OCI-LY7 (cell line): Measurements from ENCODE around the gene RAD51B. TPM values are rescaled to one million over a fixed set of nuclear protein-coding genes. Genes with fewer than 3 reads are reported as not detected.

Source experiments
- BruUV-seq: library from RNA; stranded (reverse); fragments of 400-500 nt; replicated peaks from 2 replicates; lab custom pipeline; 2021; lab: Mats Ljungman, UMichigan
- CTCF ChIA-PET: fragments of 300-600 bp; sonication (Branson Sonifier 250); formaldehyde crosslinking; loops from one replicate; lab custom pipeline; 2022; ENCODE audit warnings: antibody characterized with exemption; ENCODE audit not compliant: unreplicated experiment; lab: Charles Lee
- POLR2A ChIA-PET: fragments of 300-600 bp; sonication (Branson Sonifier 250); formaldehyde crosslinking; loops from one replicate; lab custom pipeline; 2022; ENCODE audit warnings: antibody characterized with exemption; lab: Charles Lee
- DNase-seq: peaks from one replicate; pipeline ENCODE4 v3.0.0-alpha.2; 2015; ENCODE audit warnings: low spot score
- H2AFZ ChIP-seq: fragments of 200-600 bp; sonication (generic), shearing (Covaris generic); 2 replicates; pipeline ENCODE4 v1.6.1; 2014; ENCODE audit warnings: mild to moderate bottlenecking, antibody characterized with exemption, low read length, moderate library complexity
- H3K27ac ChIP-seq: fragments of 200-600 bp; sonication (generic); 2 replicates; pipeline ENCODE4 v1.5.1; 2014; ENCODE audit warnings: mixed run types, low read depth, mild to moderate bottlenecking, moderate library complexity, low read length, inconsistent platforms; ENCODE audit not compliant: poor library complexity, severe bottlenecking
- H3K36me3 ChIP-seq: fragments of 200-600 bp; sonication (generic); 2 replicates; pipeline ENCODE4 v1.6.1; 2014; ENCODE audit warnings: mild to moderate bottlenecking, antibody characterized with exemption, low read length, moderate library complexity, mixed read lengths; ENCODE audit not compliant: insufficient read depth
- H3K4me1 ChIP-seq: fragments of 200-600 bp; sonication (generic); 2 replicates; pipeline ENCODE4 v1.5.1; 2014; ENCODE audit warnings: mild to moderate bottlenecking, low read length; ENCODE audit not compliant: insufficient read depth, poor library complexity, severe bottlenecking
- H3K4me2 ChIP-seq: fragments of 200-600 bp; sonication (generic); 2 replicates; pipeline ENCODE4 v1.6.1; 2014; ENCODE audit warnings: mild to moderate bottlenecking, low read length
- H3K4me3 ChIP-seq: fragments of 200-600 bp; sonication (generic); 2 replicates; pipeline ENCODE4 v1.5.1; 2014; ENCODE audit warnings: mild to moderate bottlenecking, low read depth, low read length; ENCODE audit not compliant: poor library complexity, severe bottlenecking
- H3K79me2 ChIP-seq: fragments of 200-600 bp; sonication (generic); 2 replicates; pipeline ENCODE4 v1.6.1; 2016; ENCODE audit warnings: low read depth, mild to moderate bottlenecking, low read length, moderate library complexity, mixed read lengths; ENCODE audit not compliant: insufficient read depth
- H3K9me2 ChIP-seq: fragments of 200-600 bp; sonication (generic); 2 replicates; pipeline ENCODE4 v1.6.1; 2016; ENCODE audit warnings: mild to moderate bottlenecking, low read length, mixed read lengths; ENCODE audit not compliant: insufficient read depth
- H3K9me3 ChIP-seq: fragments of 200-600 bp; sonication (generic); 2 replicates; pipeline ENCODE4 v1.6.1; 2014; ENCODE audit warnings: mild to moderate bottlenecking, mixed run types, low read length, mixed read lengths
- H4K20me1 ChIP-seq: fragments of 200-600 bp; sonication (generic); 2 replicates; pipeline ENCODE4 v1.6.1; 2014; ENCODE audit warnings: mild to moderate bottlenecking, antibody characterized with exemption, low read length, moderate library complexity, mixed read lengths; ENCODE audit not compliant: insufficient read depth
- EZH2phosphoT487 ChIP-seq: fragments of 200-600 bp; sonication (generic); IDR thresholded peaks from 2 replicates; pipeline ENCODE4 v1.6.1; 2018; ENCODE audit warnings: low read depth, borderline replicate concordance, mild to moderate bottlenecking, mixed run types, antibody characterized with exemption, low read length, moderate library complexity, mixed read lengths
- intact Hi-C: fragments of 100-400 bp; cut with micrococcal nuclease; formaldehyde crosslinking; loops from one replicate; pipeline ENCODE4 v1.10.0; 2022; ENCODE audit not compliant: unreplicated experiment
- total RNA-seq, 2 experiments: library from RNA; depleted of rRNA in 1 of 2; stranded (reverse); fragments of >200 nt in 1 of 2; shearing (Covaris generic) in 1 of 2; gene quantifications; 2 replicates each; pipeline ENCODE4 v1.2.3, GENCODE V29; 2014 to 2022
- TF ChIP-seq, protein P1 (sequence below): fragments of 200-600 bp; sonication (generic); conservative IDR thresholded peaks from 2 replicates; pipeline ENCODE4 v1.5.1; 2014; ENCODE audit warnings: mild to moderate bottlenecking, antibody characterized with exemption, low read length, moderate library complexity, mixed read lengths

The RAD51B gene
- total RNA-seq, 2 experiments from 2014 or later: 41.4 to 89.9 TPM

DNA sequence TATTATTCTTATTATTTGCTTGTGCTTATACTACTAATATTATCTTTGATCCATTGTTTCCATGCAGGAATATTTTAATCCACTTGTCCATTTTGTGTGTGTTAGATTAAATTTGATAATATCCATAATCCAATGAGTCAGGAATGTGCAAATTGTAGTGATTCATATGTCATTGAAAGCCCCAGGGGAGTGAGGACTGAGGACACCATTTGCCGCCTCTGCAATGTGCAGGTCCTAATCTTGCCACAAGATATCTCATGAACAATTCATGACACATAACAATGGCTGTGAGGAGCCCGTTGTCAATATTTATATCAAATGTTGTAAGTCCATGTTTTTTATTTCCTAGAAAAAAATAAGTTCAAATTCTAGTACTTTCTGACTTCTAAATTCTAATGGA lies 722.8 kb downstream of the RAD51B start:
- POLR2A ChIA-PET: no interaction called here
- H2AFZ ChIP-seq: no peak overlapping the region
- no peak overlapping the region for H3K4me2 ChIP-seq
- no peak overlapping the region for H3K27ac ChIP-seq
- H3K9me2 ChIP-seq: no peaks in the 10 kb centered on the region
- no peak for DNase-seq
- no peaks in the 10 kb centered on the region for H4K20me1 ChIP-seq
- no TSS peak for BruUV-seq
- H3K79me2 ChIP-seq: no peaks in the 10 kb centered on the region
- TF ChIP-seq, protein P1, sequence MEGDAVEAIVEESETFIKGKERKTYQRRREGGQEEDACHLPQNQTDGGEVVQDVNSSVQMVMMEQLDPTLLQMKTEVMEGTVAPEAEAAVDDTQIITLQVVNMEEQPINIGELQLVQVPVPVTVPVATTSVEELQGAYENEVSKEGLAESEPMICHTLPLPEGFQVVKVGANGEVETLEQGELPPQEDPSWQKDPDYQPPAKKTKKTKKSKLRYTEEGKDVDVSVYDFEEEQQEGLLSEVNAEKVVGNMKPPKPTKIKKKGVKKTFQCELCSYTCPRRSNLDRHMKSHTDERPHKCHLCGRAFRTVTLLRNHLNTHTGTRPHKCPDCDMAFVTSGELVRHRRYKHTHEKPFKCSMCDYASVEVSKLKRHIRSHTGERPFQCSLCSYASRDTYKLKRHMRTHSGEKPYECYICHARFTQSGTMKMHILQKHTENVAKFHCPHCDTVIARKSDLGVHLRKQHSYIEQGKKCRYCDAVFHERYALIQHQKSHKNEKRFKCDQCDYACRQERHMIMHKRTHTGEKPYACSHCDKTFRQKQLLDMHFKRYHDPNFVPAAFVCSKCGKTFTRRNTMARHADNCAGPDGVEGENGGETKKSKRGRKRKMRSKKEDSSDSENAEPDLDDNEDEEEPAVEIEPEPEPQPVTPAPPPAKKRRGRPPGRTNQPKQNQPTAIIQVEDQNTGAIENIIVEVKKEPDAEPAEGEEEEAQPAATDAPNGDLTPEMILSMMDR: no peak
- TF ChIP-seq EZH2phosphoT487: no peak
- H3K9me3 ChIP-seq: no peaks in the 10 kb centered on the region
- H3K36me3 ChIP-seq: no peaks in the 10 kb centered on the region
- intact Hi-C loops: no loop called here
- CTCF ChIA-PET: no interaction called here
- no peak overlapping the region for H3K4me3 ChIP-seq
- no peaks in the 10 kb centered on the region for H3K4me1 ChIP-seq

DNA sequence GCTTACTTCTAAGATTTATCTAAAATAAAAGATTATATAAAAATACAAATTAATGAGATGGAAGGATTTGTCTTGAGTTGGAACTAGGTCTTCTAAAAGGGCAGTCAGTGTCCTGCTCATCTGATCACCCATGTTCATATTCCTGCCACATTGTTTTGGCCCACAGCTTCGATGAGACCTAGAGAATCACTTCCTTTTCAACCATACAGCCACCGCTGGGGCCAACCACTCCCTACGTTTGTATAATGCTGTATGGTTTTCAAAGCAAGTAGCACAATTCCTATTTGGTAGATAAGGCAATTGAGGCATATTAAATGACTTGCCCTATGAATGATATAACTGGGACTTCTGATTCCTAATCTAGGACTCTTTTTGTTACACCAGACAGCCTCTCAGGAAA lies 723.9 kb downstream of the RAD51B start:
- POLR2A ChIA-PET: no interaction called here

More for the DNA sequence above, 723.9 kb downstream of the RAD51B start:
- Histone ChIP-seq H2AFZ (no peak overlapping the region), H3K79me2 (no peaks in the 10 kb centered on the region), H3K4me3 (no peak overlapping the region), H3K4me1 (no peaks in the 10 kb centered on the region), H3K9me3 (no peaks in the 10 kb centered on the region), H3K4me2 (no peak overlapping the region), H4K20me1 (no peaks in the 10 kb centered on the region), H3K27ac (no peak overlapping the region), H3K9me2 (no peaks in the 10 kb centered on the region), H3K36me3 (no peaks in the 10 kb centered on the region)
- intact Hi-C loops: no loop called here
- DNase-seq: no peak
- CTCF ChIA-PET: no interaction called here
- no peak for TF ChIP-seq EZH2phosphoT487
- TF ChIP-seq, protein P1: no peak
- BruUV-seq: no TSS peak
